Osteoblast (primary cell): ENCODE data around the gene TGM3. TPM values are rescaled to one million over a fixed set of nuclear protein-coding genes. Genes with fewer than 3 reads are reported as not detected.

Source experiments
- DNase-seq: peaks from one replicate; pipeline ENCODE4 v3.0.0; 2011; ENCODE audit warnings: low spot score, mixed read lengths; ENCODE audit not compliant: insufficient read length; ENCODE audit errors: missing footprints
- H2AFZ ChIP-seq: 2 replicates; pipeline ENCODE4 v1.6.0; 2011; ENCODE audit warnings: mild to moderate bottlenecking, low read length
- H3K27ac ChIP-seq: 2 replicates; pipeline ENCODE4 v1.5.1; 2011; ENCODE audit warnings: mild to moderate bottlenecking, low read depth, low read length, moderate library complexity
- H3K27me3 ChIP-seq: 2 replicates; pipeline ENCODE4 v1.6.0; 2012; ENCODE audit warnings: mild to moderate bottlenecking, control low read depth, inconsistent platforms, low read length, moderate library complexity; ENCODE audit not compliant: insufficient read depth
- H3K36me3 ChIP-seq: 2 replicates; pipeline ENCODE4 v1.5.1; 2011; ENCODE audit warnings: mild to moderate bottlenecking, low read length, control low read depth, moderate library complexity; ENCODE audit not compliant: insufficient read depth
- H3K4me1 ChIP-seq: 2 replicates; pipeline ENCODE4 v1.5.1; 2011; ENCODE audit warnings: mild to moderate bottlenecking, low read length, control low read depth, moderate library complexity; ENCODE audit not compliant: insufficient read depth
- H3K4me2 ChIP-seq: 2 replicates; pipeline ENCODE4 v1.6.0; 2011; ENCODE audit warnings: mild to moderate bottlenecking, low read length; ENCODE audit not compliant: insufficient read depth
- H3K4me3 ChIP-seq: fragments of 200-600 bp; sonication (generic); 3 replicates; pipeline ENCODE4 v1.5.1; 2012; ENCODE audit warnings: mild to moderate bottlenecking, low read length, inconsistent platforms; ENCODE audit not compliant: insufficient read depth
- H3K79me2 ChIP-seq: 2 replicates; pipeline ENCODE4 v1.6.0; 2012; ENCODE audit warnings: mild to moderate bottlenecking, low read length, control low read depth, inconsistent platforms; ENCODE audit not compliant: insufficient read depth
- H3K9me3 ChIP-seq: 2 replicates; pipeline ENCODE4 v1.5.1; 2011; ENCODE audit warnings: low read depth, low read length, control low read depth
- H4K20me1 ChIP-seq: 2 replicates; pipeline ENCODE4 v1.6.0; 2012; ENCODE audit warnings: mild to moderate bottlenecking, low read length, control low read depth; ENCODE audit not compliant: insufficient read depth
- total RNA-seq: library from RNA; depleted of rRNA; stranded (reverse); fragments of >200 nt; gene quantifications from 2 replicates; pipeline ENCODE4 v1.2.3, GENCODE V29; 2012
- TF ChIP-seq, protein P1 (sequence below): IDR thresholded peaks from 2 replicates; pipeline ENCODE4 v1.5.1; 2011; ENCODE audit warnings: mild to moderate bottlenecking, low read depth, low read length, moderate library complexity; ENCODE audit errors: extremely low read depth

The TGM3 gene
- total RNA-seq, 1 donor: not detected

DNA sequence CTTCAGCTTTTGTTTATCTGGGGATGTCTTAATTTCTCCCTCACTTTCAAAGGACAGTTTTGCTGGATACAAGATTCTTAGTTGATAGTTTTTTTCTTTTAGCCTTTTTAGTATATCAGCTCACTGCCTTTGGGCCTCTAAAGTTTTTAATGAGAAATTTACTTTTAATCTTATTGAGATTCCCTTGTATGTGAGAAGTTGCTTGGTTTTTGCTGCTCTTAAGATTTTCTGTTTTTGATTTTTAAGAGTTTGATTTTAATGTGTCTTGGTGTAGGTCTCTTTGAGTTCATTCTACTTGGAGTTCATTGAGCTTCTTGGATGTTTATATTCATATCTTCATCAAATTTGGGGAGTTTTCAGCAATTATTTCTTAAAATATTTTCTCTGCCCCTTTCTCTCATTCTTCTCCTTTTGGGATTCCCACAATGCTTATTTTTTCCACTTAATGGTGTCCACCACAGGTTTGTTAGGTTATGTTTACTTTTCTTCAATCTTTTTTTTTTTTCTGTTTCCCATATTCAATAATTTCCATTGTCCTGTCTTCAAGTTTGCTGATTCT lies 65.3 kb downstream of the TGM3 start:
- H3K4me1 ChIP-seq: no peaks in the 10 kb centered on the region
- H3K79me2 ChIP-seq: no peaks in the 10 kb centered on the region
- peaks cover 7% of the 10 kb centered on the region for H3K27me3 ChIP-seq
- no peak overlapping the region for H2AFZ ChIP-seq
- no peaks in the 10 kb centered on the region for H3K9me3 ChIP-seq
- H3K4me3 ChIP-seq: no peak overlapping the region
- TF ChIP-seq, protein P1, sequence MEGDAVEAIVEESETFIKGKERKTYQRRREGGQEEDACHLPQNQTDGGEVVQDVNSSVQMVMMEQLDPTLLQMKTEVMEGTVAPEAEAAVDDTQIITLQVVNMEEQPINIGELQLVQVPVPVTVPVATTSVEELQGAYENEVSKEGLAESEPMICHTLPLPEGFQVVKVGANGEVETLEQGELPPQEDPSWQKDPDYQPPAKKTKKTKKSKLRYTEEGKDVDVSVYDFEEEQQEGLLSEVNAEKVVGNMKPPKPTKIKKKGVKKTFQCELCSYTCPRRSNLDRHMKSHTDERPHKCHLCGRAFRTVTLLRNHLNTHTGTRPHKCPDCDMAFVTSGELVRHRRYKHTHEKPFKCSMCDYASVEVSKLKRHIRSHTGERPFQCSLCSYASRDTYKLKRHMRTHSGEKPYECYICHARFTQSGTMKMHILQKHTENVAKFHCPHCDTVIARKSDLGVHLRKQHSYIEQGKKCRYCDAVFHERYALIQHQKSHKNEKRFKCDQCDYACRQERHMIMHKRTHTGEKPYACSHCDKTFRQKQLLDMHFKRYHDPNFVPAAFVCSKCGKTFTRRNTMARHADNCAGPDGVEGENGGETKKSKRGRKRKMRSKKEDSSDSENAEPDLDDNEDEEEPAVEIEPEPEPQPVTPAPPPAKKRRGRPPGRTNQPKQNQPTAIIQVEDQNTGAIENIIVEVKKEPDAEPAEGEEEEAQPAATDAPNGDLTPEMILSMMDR: no peak
- H3K27ac ChIP-seq: no peak overlapping the region
- no peaks in the 10 kb centered on the region for H3K36me3 ChIP-seq
- no peaks in the 10 kb centered on the region for H4K20me1 ChIP-seq
- no peak overlapping the region for H3K4me2 ChIP-seq
- DNase-seq: no peak

DNA sequence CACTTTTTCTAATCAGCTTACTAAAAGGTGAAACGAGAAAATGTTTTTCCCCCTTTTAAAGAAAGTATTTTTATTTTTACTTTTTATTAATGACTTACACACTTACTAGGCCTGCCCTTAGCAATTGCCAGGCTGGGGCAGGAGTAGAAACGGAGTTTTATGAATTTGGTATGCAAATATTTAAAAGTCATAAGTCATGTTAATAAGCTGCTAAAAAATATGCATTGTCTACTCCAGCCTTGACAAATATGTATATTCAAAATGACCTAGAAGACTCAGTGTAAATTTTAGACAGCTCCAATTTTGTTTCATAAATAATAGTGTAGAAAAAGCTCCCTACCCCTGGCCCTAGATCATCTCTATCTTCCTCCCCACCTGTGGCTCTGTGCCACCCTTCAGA lies 67.4 kb downstream of the TGM3 start:
- no peak for DNase-seq

DNA sequence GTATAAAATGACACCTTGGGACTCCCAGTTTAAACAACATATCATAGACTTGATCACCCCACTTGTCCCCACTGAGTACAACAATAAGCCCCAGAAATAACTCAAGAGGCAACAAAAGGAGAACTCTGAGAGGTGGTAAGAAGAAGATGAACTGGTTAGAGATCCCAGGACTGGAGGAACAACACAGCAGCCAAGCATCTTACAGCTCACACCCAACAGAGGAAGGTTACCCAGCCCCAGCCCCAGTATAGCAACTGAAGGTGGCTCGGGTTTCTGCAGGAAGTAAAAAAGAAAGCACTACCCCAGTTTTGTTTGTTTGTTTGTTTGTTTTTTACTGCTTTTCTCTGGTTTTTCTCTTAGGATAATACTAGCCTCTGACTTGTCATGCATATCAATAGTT lies 67.8 kb downstream of the TGM3 start:
- Histone ChIP-seq H3K79me2 (no peaks in the 10 kb centered on the region), H2AFZ (no peak overlapping the region), H3K27ac (no peak overlapping the region), H3K36me3 (no peaks in the 10 kb centered on the region), H4K20me1 (no peaks in the 10 kb centered on the region), H3K4me2 (no peak overlapping the region), H3K4me1 (no peaks in the 10 kb centered on the region), H3K27me3 (no peaks in the 10 kb centered on the region), H3K4me3 (no peak overlapping the region), H3K9me3 (no peaks in the 10 kb centered on the region)
- TF ChIP-seq, protein P1: no peak
- DNase-seq: no peak

More for the DNA sequence above, 67.4 kb downstream of the TGM3 start:
- H3K36me3 ChIP-seq: no peaks in the 10 kb centered on the region
- H3K9me3 ChIP-seq: no peaks in the 10 kb centered on the region
- no peak overlapping the region for H3K4me3 ChIP-seq
- no peak overlapping the region for H3K4me2 ChIP-seq
- H3K27me3 ChIP-seq: peaks cover 2% of the 10 kb centered on the region
- no peak overlapping the region for H2AFZ ChIP-seq
- H3K27ac ChIP-seq: no peak overlapping the region
- H4K20me1 ChIP-seq: no peaks in the 10 kb centered on the region
- TF ChIP-seq, protein P1: no peak
- H3K4me1 ChIP-seq: no peaks in the 10 kb centered on the region
- H3K79me2 ChIP-seq: no peaks in the 10 kb centered on the region

DNA sequence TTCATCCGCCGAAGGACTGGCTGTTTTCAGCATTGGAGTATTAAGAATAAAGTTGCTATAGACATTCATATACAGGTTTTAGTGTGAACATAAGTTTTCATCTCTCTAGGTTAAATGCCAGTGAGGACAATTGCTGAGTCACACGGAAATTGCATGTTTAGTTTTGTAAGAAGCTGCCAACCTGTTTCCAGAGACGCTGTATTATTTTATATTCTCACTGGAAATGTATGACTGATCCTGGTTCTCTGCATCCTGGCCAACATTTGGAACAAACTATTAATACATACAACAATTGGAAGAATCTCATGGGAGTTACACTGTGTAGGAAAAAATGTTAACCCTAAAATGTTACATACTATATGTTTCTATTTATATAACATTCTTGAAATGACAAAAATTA lies 68.2 kb downstream of the TGM3 start:
- no peaks in the 10 kb centered on the region for H3K79me2 ChIP-seq
- no peaks in the 10 kb centered on the region for H3K27me3 ChIP-seq
- DNase-seq: no peak
- H3K4me3 ChIP-seq: no peak overlapping the region
- H3K4me1 ChIP-seq: no peaks in the 10 kb centered on the region
- TF ChIP-seq, protein P1: no peak
- no peaks in the 10 kb centered on the region for H3K9me3 ChIP-seq
- H3K36me3 ChIP-seq: no peaks in the 10 kb centered on the region
- no peaks in the 10 kb centered on the region for H4K20me1 ChIP-seq
- H2AFZ ChIP-seq: no peak overlapping the region
- H3K4me2 ChIP-seq: no peak overlapping the region
- H3K27ac ChIP-seq: no peak overlapping the region
